Neutrophil (primary cell): Measurements from ENCODE around the gene PDCD5.
"Not testable (repeated sequence)": the region's sequence is repeated elsewhere in the genome, so short reads cannot be mapped to it uniquely, and the experiment has no call there.

Experiments
- H3K27ac ChIP-seq: fragments of 200-600 bp; sonication (generic); 2 replicates; pipeline ENCODE4 v1.5.1; 2016; ENCODE audit warnings: mild to moderate bottlenecking, moderate library complexity
- H3K27me3 ChIP-seq: fragments of 200-600 bp; sonication (generic); 2 replicates; pipeline ENCODE4 v1.6.0; 2016; ENCODE audit warnings: mild to moderate bottlenecking
- H3K36me3 ChIP-seq: fragments of 200-600 bp; sonication (generic); 2 replicates; pipeline ENCODE4 v1.5.1; 2017
- H3K4me1 ChIP-seq, 2 experiments: fragments of 200-600 bp in 1 of 2; sonication (generic) in 1 of 2; 1 replicate in 1 of 2; 2 replicates in 1 of 2; pipeline versions ENCODE4 v1.5.1 to v1.6.1; 2013 to 2016; ENCODE audit warnings: low read depth in 1 of 2, low read length in 1 of 2, mild to moderate bottlenecking in 1 of 2, moderate library complexity in 1 of 2; ENCODE audit not compliant: control insufficient read depth in 1 of 2, insufficient read depth in 1 of 2
- H3K4me3 ChIP-seq, 2 experiments: fragments of 200-600 bp in 1 of 2; sonication (generic) in 1 of 2; 1 replicate in 1 of 2; 2 replicates in 1 of 2; pipeline ENCODE4 v1.5.1; 2013 to 2016; ENCODE audit warnings: low read depth in 1 of 2, low read length in 1 of 2, mild to moderate bottlenecking in 1 of 2, moderate library complexity in 1 of 2
- H3K9me3 ChIP-seq: fragments of 200-600 bp; sonication (generic); 2 replicates; pipeline ENCODE4 v1.5.1; 2016
- CTCF ChIP-seq: fragments of 200-600 bp; sonication (generic); IDR thresholded peaks from 2 replicates; pipeline ENCODE4 v1.5.1; 2016; ENCODE audit warnings: antibody characterized with exemption

PDCD5 gene

GRCh38 chr19:32580901-32581704 is at the start of gene PDCD5:
Gene PDCD5, plus strand, starts transcription at chr19:32581190. Its CDS starts 72 bp downstream, at chr19:32581262.
- Histone ChIP-seq H3K36me3 (peaks cover 5% of the 10 kb centered on the region), H3K4me3 (peak within 1 kb of the TSS; percentile 82 to 87), H3K9me3 (no peaks in the 10 kb centered on the region), H3K27me3 (peaks cover 21% of the 10 kb centered on the region), H3K4me1 (peaks cover 14 to 18% of the 10 kb centered on the region in 2 experiments), H3K27ac (peak within 1 kb of the TSS; percentile 74)
- TF ChIP-seq CTCF: peak; percentile 57

DNA sequence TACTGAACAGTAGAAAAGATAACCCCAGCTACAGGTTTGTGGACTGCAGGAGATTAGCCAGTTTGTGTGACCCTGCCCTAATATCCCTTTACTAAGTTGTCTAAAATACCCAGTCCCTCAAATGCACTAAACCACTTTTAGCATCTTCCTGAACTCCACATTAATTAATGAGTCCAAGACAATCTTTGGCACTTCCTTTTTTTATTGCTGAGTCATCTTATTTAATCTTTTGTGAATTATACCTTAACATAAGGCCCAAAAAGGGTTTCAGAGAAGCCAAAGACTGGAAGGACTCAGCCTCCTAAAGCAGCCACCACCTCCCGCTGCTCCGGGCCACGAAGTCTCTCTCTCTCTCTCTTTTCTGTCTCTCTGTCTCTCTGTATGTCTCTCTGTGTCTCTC is 48.8 kb upstream of the PDCD5 start:
- Histone ChIP-seq H3K4me3 (no peak overlapping the region), H3K27me3 (no peaks in the 10 kb centered on the region), H3K4me1 (no peaks in the 10 kb centered on the region), H3K27ac (no peak overlapping the region), H3K9me3 (no peaks in the 10 kb centered on the region), H3K36me3 (no peaks in the 10 kb centered on the region)
- TF ChIP-seq CTCF: no peak

GRCh38 chr19:32537580-32537979 is 43.4 kb upstream of the PDCD5 start:
- Histone ChIP-seq H3K27me3 (no peaks in the 10 kb centered on the region), H3K27ac (no peak overlapping the region), H3K4me1 (no peaks in the 10 kb centered on the region), H3K4me3 (no peak overlapping the region), H3K9me3 (no peaks in the 10 kb centered on the region), H3K36me3 (no peaks in the 10 kb centered on the region)
- TF ChIP-seq CTCF: no peak

DNA sequence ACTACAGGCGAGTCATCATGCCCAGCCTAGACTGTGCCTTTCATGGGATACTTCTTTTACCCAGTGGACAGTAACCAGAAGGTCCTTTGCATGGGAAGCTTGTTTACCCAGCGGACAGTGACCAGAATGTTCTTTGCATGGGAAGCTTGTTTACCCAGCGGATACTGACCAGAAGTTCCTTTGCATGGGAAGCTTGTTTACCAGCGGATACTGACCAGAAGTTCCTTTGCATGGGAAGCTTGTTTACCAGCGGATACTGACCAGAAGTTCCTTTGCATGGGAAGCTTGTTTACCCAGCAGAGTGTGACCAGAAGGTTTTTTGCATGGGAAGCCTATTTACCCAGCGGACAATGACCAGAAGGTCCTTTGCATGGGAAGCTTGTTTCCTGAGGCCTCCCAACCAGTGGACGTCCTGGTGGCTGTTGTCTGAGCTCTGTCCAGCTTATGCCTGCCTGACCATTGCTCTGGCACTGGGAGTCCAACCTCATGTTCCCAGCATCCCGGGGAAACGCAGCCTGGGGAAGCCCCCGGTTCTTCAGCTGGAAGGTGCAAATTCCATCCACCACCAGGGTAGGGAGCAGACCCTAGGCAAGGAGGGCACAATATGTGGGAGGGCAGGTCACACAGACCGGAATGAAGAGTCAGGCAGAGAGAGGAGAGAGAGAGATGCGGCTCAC is 41.6 kb upstream of the PDCD5 start:
- TF ChIP-seq CTCF: no peak
- H3K9me3 ChIP-seq: no peaks in the 10 kb centered on the region
- H3K36me3 ChIP-seq: no peaks in the 10 kb centered on the region
- no peaks in the 10 kb centered on the region for H3K4me1 ChIP-seq
- no peaks in the 10 kb centered on the region for H3K27me3 ChIP-seq
- no peak overlapping the region for H3K4me3 ChIP-seq
- H3K27ac ChIP-seq: no peak overlapping the region

GRCh38 chr19:32540621-32541020 is 40.4 kb upstream of the PDCD5 start:
- H3K36me3 ChIP-seq: no peaks in the 10 kb centered on the region
- no peak for TF ChIP-seq CTCF
- no peak overlapping the region for H3K27ac ChIP-seq
- H3K27me3 ChIP-seq: no peaks in the 10 kb centered on the region
- H3K9me3 ChIP-seq: no peaks in the 10 kb centered on the region
- H3K4me1 ChIP-seq: no peaks in the 10 kb centered on the region
- no peak overlapping the region for H3K4me3 ChIP-seq

DNA sequence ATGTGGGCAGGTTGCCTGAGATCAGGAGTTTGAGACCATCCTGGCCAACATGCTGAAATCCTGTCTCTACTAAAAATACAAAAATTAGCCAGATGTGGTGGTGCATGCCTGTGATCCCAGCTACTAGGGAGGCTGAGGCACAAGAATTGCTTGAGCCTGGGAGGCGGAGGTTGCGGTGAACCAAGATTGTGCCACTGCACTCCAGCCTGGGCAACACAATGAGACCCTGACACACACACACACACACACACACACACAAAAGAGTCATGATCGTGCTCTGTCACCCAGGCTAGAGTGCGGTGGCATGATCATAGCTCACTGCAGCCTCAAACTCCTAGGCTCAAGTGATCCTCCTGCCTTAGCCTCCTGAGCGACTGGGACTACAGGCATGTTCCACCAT is 39.6 kb upstream of the PDCD5 start:
- H3K4me3 ChIP-seq, H3K4me1 ChIP-seq, H3K27ac ChIP-seq, H3K36me3 ChIP-seq, H3K27me3 ChIP-seq, H3K9me3 ChIP-seq: not testable (repeated sequence)
